Heart left ventricle (tissue), 16 donors: ENCODE data around the gene PHACTR1. TPM values are rescaled to one million over a fixed set of nuclear protein-coding genes. Genes with fewer than 3 reads are reported as not detected.

ENCODE experiments used
- ATAC-seq, 4 donors: fragments of 200-7000 bp; cut with Tn5 transposase; one replicate each; pipeline ENCODE4 v1.9.1; 2020 to 2022; ENCODE audit warnings: moderate library complexity in 4 of 4, mild to moderate bottlenecking in 3 of 4, moderate number of reproducible peaks in 1 of 4
- DNase-seq, 5 donors: peaks; one replicate each; pipeline ENCODE4 v3.0.0-alpha.2; 2020
- H3K27ac ChIP-seq, 12 donors: fragments of 200-600 bp; sonication (generic) in 4 of 12; one replicate each; pipeline versions ENCODE4 v1.5.0 to v1.8.0; 2016 to 2022; ENCODE audit warnings: mild to moderate bottlenecking in 2 of 12
- H3K27me3 ChIP-seq, 9 donors: fragments of 200-600 bp; sonication (generic) in 2 of 9; one replicate each; pipeline versions ENCODE4 v1.5.1 to v1.8.0; 2016 to 2022; ENCODE audit warnings: mild to moderate bottlenecking in 3 of 9
- H3K36me3 ChIP-seq, 9 donors: fragments of 200-600 bp; sonication (generic) in 2 of 9; one replicate each; pipeline versions ENCODE4 v1.5.0 to v1.8.0; 2018 to 2022; ENCODE audit warnings: mild to moderate bottlenecking in 2 of 9
- H3K4me1 ChIP-seq, 12 donors: fragments of 200-600 bp; sonication (generic) in 4 of 12; one replicate each; pipeline versions ENCODE4 v1.5.0 to v1.8.0; 2016 to 2022; ENCODE audit warnings: mild to moderate bottlenecking in 3 of 12
- H3K4me3 ChIP-seq, 12 donors: fragments of 200-600 bp; sonication (generic) in 4 of 12; one replicate each; pipeline versions ENCODE4 v1.5.0 to v1.8.0; 2017 to 2022; ENCODE audit warnings: mild to moderate bottlenecking in 9 of 12, moderate library complexity in 4 of 12
- H3K9me3 ChIP-seq, 12 donors: fragments of 200-600 bp; sonication (generic) in 4 of 12; one replicate each; pipeline versions ENCODE4 v1.5.0 to v1.8.0; 2016 to 2022; ENCODE audit warnings: mild to moderate bottlenecking in 1 of 12
- POLR2A ChIP-seq, 2 donors: fragments of 450-650 bp; IDR thresholded peaks; one replicate each; pipeline ENCODE4 v1.6.1; 2017; ENCODE audit warnings: antibody characterized with exemption in 2 of 2, mild to moderate bottlenecking in 2 of 2, moderate library complexity in 2 of 2
- WGBS, 4 donors: extraction: QIAGEN DNeasy Blood & Tissue Kit in 2 of 4; methylation state at CpG; one replicate each; pipeline versions ENCODE4 v1.1.5 to v1.1.7; 2013 to 2018; 5-methylcytosine and 5-hydroxymethylcytosine counted together
- intact Hi-C, 10 donors: fragments of 100-400 bp; cut with DNase I; formaldehyde crosslinking; loops; one replicate each; pipeline versions ENCODE4 v1.11.1 to v1.14.2; 2022
- polyA plus RNA-seq, 2 donors: library from polyadenylated mRNA; stranded (reverse); fragments of 200-250 nt; gene quantifications; one replicate each; pipeline ENCODE4 v1.2.3, GENCODE V29; 2013
- total RNA-seq, 9 donors: library from RNA; depleted of rRNA in 2 of 9; stranded (reverse); fragments of >200 nt in 2 of 9; fragmentation: NEBNext Ultra II Directional in 3 of 9; extraction: Animal tissue kit (Norgen Biotek cat#: 25700) in 3 of 9; gene quantifications; one replicate each; pipeline versions ENCODE4 v1.1.0 to v1.2.4, GENCODE V29; 2016 to 2023
- TF ChIP-seq, protein P1 (sequence below), 12 donors: fragments of 200-600 bp; sonication (generic) in 4 of 12; IDR thresholded peaks; one replicate each; pipeline versions ENCODE4 v1.5.0 to v1.8.0; 2018 to 2022; ENCODE audit warnings: antibody characterized with exemption in 12 of 12, mild to moderate bottlenecking in 5 of 12
- donor health status: ischemic (EF 13 %, LVEDD 7.1; RV severe dilation, severe dysfunction).
- donor health status: healthy with polysubstance abuse.
- donor health status: DM: no; HTN: yes; CAD: no.
- donor health status: DM: no; HTN: no; CAD: no.
- donor health status: ischemic (EF 25% LVEDD 6.9; RV normal size, moderate dysfunction).
- donor health status: ischemic (EF 25% LVEDD 5.7; RV mildly dilated, moderate dysfunction).
- donor health status: healthy.
- donor health status: DM: yes; HTN: yes; CAD: no.
- donor health status: ischemic (EF 35%, LVEDD 5.7; RV mildly dilated, moderate dysfunction).
- donor health status: nonischemic (EF 11% LVEDD 7.7; RV severe dilation, severe dysfunction).
- donor health status: DM: yes; HTN: yes; CAD: no.
- donor health status: PGD.
- donor health status: ischemic (EF 29% LVEDD 5.4; RV normal size, mild dysfunction).
- donor health status: nonischemic (EF 23%, LVEDD 6.1; RV moderate dilation, normal function).

The PHACTR1 gene
- total and polyA plus RNA-seq, 11 donors, result 21.2 to 238 (median 87.4) TPM

DNA sequence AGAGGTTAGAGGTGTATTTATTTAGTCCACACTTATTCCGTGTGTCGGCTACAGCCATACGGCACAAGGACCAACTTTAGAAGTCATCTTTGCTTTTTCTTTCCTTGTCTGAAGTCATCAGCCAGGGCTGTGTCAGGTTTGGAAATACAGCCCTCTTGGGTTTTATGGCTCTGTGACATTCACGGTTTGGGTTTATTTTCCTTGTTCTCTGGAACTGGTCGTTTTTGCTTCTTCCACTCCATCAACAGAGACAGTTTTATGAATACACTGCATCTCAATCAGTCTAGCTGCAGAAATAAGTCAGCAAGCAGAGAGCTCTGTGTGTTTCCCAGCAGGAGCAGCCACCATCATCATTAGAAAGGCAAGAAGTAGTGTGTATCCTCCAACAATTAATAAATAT, 479.2 kb downstream of the PHACTR1 start:
- no peaks in the 10 kb centered on the region for H3K9me3 ChIP-seq
- ATAC-seq (no peak), DNase-seq (no peak)
- H3K27me3 ChIP-seq, result no peaks in the 10 kb centered on the region
- no peak overlapping the region for H3K27ac ChIP-seq
- intact Hi-C loops, result loop anchor here in 6 of 10 donors (5.0 to 10.0 kb wide), 6 partner anchors 111 to 139 kb away; partner anchors contain the start of gene TBC1D7 (in 2 of the 6)
- no peak overlapping the region for H3K4me3 ChIP-seq
- TF ChIP-seq, protein P1, sequence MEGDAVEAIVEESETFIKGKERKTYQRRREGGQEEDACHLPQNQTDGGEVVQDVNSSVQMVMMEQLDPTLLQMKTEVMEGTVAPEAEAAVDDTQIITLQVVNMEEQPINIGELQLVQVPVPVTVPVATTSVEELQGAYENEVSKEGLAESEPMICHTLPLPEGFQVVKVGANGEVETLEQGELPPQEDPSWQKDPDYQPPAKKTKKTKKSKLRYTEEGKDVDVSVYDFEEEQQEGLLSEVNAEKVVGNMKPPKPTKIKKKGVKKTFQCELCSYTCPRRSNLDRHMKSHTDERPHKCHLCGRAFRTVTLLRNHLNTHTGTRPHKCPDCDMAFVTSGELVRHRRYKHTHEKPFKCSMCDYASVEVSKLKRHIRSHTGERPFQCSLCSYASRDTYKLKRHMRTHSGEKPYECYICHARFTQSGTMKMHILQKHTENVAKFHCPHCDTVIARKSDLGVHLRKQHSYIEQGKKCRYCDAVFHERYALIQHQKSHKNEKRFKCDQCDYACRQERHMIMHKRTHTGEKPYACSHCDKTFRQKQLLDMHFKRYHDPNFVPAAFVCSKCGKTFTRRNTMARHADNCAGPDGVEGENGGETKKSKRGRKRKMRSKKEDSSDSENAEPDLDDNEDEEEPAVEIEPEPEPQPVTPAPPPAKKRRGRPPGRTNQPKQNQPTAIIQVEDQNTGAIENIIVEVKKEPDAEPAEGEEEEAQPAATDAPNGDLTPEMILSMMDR (IDR thresholded peaks at IDR 0.05), result no peak
- no peak for TF ChIP-seq POLR2A (IDR thresholded peaks at IDR 0.05)
- H3K4me1 ChIP-seq, result peaks cover 0 to 8% (median 0%) of the 10 kb centered on the region in 12 donors
- 87 to 92% (median 90%) methylated on average over 5 of the region's 5 CpGs for WGBS, 4 donors
- H3K36me3 ChIP-seq, result no peaks in the 10 kb centered on the region

DNA sequence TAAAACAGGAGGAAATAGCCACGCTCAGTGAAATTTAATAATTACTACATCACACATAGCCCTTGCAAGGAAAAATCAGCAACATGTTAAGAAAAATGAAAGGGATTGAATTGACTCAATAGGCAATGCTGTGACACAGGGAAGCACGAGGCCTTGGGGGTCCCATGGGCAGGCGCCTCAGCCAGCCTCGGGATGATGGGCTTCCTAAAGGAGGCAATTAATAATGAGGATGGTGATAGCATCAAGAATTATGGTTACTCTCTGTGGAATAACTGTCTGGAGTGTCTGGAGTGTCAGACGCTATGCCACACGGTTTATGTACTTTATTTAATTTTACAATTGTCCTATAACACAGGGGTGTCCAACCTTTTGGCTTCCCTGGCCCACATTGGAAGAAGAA, 481.6 kb downstream of the PHACTR1 start:
- Histone ChIP-seq H3K4me1 (no peaks in the 10 kb centered on the region), H3K9me3 (no peaks in the 10 kb centered on the region), H3K27ac (no peak overlapping the region), H3K36me3 (peaks cover 0 to 3% (median 0%) of the 10 kb centered on the region in 9 donors), H3K4me3 (no peak overlapping the region), H3K27me3 (no peaks in the 10 kb centered on the region)
- no peak for ATAC-seq
- 83 to 91% (median 89%) methylated on average over 6 of the region's 6 CpGs for WGBS, 4 donors
- DNase-seq, result no peak
- intact Hi-C loops, result loop anchor here in 6 of 10 donors (5.0 to 10.0 kb wide), 6 partner anchors 109 to 137 kb away; partner anchors contain the start of gene TBC1D7 (in 2 of the 6)
- no peak for TF ChIP-seq POLR2A (IDR thresholded peaks at IDR 0.05)
- TF ChIP-seq, protein P1 (IDR thresholded peaks at IDR 0.05), result no peak

DNA sequence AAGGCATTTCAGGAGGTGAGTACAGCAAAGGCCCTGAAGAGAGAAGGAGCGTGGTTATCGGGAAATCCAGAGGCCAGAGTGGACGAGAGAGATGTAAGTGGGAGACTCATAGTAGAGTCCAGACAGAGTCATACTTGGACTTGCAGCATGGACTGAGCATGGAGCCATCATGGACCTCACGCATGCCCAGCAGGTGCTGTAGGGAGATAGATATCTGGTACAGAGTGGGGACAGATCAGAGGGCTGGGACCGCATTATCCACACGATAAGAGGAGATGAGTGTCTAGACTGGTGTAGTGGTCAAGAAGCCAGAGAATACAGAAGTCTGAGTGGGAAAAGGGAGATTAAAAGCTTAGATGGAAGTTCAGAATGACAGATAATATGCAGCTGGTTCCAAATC, 484.8 kb downstream of the PHACTR1 start:
- Histone ChIP-seq H3K36me3 (peaks cover 0 to 14% (median 4%) of the 10 kb centered on the region in 9 donors), H3K4me3 (no peak overlapping the region), H3K27ac (no peak overlapping the region), H3K9me3 (no peaks in the 10 kb centered on the region), H3K27me3 (no peaks in the 10 kb centered on the region), H3K4me1 (no peaks in the 10 kb centered on the region)
- TF ChIP-seq, protein P1 (IDR thresholded peaks at IDR 0.05), result no peak
- TF ChIP-seq POLR2A (IDR thresholded peaks at IDR 0.05), result no peak
- intact Hi-C loops, result no loop called here
- DNase-seq, result no peak
- 83 to 94% (median 92%) methylated on average over 6 of the region's 6 CpGs for WGBS, 4 donors
- no peak for ATAC-seq

DNA sequence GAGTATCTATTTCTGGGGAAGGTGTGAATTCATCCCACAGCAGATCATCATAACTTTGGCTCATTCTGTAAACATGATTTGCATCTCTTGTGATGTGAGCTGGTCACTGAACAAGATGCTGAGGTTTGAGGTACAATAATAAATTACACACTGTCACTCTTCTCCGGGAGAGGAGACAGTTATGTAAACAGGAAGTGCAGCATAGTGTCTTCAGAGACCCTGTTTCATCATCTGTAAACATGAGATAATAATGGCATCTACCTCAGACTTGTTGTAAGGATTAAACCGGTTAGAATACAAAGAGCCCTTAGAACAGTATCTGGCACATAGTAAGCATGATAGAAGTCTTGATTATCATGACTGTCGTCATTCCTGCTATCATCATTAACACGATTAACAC, 486.6 kb downstream of the PHACTR1 start:
- no peaks in the 10 kb centered on the region for H3K9me3 ChIP-seq
- WGBS, 4 donors, result 46 to 68% (median 60%) methylated on average over 4 of the region's 4 CpGs
- H3K27ac ChIP-seq, result no peak overlapping the region
- no peak overlapping the region for H3K4me3 ChIP-seq
- no peaks in the 10 kb centered on the region for H3K27me3 ChIP-seq
- TF ChIP-seq, protein P1 (IDR thresholded peaks at IDR 0.05), result no peak
- no peak for TF ChIP-seq POLR2A (IDR thresholded peaks at IDR 0.05)
- DNase-seq (no peak), ATAC-seq (no peak)
- H3K36me3 ChIP-seq, result peaks cover 0 to 32% (median 13%) of the 10 kb centered on the region in 9 donors
- no peaks in the 10 kb centered on the region for H3K4me1 ChIP-seq
- intact Hi-C loops, result no loop called here
